ENCODE measurements around the gene CROCC2.

CROCC2 gene

DNA sequence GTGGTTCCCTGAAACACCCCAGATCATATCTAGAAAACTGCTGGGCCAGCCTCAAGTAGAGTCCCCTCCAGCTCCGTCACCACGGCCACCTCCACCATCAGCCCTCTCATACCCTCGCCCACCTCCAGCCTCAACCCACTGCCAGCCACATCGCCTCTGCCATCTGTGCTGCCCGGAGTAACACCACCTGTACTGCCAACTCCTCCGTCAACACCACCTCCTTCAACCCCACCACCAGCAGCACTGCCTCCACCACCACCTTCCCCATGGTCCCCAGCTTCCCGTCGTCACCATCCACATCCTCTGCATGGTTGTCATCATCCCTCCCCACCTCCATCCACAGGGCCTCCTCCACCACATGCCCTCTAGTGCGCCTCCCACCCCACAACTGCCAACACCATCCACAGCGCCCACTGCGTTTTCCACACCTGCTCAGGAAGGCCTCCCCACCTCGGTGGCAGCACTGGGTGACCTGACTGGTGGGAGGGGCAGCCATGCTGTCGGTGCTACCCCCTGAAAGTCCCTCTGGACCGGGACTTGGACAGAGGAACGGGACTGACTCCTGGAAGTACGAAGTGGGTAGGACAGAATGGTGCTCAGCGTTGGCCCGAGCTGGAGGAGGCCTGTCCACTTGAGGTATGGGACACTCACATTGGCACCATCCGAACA is 93.9 kb downstream of the CROCC2 start:
- no peak for DNase-seq (ENCODE audit: low read depth)

DNA sequence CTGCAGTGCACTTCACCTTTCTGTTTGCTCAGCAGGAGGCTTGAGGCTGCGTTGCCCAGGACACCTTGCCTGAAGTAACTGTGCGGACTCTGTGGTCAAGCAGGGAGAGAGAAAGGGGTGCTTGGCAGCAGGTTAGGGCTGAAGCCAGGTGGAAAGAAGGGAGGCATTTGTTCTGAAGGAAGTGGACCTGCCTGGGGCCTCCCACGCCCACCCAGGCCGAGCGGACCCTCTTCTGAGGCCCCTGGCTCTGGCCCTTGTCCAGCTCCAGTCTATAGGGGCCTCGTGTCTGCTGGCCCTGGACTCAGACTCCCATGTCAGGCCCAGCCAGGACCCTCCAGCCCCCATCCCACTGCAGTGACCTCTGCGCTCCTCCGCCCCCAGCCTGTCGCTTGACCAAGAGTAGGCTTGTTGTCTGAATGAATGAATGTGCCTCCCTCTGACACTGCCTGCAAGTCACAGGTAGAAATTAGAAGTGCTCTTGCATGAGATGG is 94.7 kb downstream of the CROCC2 start:
- no peak for DNase-seq (ENCODE audit: low read depth)

DNA sequence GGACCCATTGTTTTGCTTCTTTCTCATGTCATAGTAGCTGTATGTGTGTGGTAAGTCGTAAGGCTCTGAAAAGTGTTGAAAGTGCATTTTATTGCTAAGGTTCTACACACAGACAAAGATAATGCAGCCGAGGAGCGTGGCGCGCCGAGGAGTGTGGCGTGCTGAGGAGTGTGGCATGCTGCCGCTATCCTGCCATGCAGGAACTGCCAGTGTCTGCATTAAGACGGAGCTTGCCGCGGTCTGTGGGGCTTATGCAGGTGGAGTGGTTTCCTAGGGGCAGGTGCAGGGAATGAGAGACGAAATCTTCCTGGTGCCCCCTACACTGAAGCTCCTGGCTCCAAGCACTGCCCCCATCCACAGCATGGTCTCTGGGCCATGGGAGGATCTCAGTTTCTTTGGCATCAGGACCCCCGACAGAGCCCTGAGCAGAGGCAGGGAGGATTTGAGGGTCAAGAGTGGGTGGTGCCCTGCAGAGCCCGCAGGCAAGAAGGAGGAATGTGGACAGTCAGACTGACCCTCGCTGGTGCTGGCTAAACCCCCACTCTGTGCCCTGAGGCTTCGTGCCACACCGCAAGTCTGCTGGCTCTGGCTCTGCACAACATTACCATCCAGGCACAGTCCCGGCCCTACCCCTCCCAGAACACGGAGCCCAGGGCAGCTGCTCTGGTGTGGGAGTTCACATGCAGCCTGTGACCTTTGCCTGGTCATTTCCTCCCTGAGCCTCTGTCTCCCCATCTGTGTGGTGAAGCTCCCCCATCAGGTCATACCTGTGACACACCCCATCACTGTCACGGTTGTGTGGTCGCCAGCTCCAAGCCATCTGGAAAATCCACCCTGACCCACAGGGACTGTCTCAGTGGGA is 95.5 kb downstream of the CROCC2 start:
- DNase-seq (ENCODE audit: low read depth): no peak

- no peak for DNase-seq (ENCODE audit: low read depth)
Observed at GRCh38 chr2:241002275-241003046, 96.3 kb downstream of the CROCC2 start.

GRCh38 chr2:241003047-241003360 is 96.9 kb downstream of the CROCC2 start:
- no peak for DNase-seq (ENCODE audit: low read depth)

- DNase-seq (ENCODE audit: low read depth): no peak
Observed at GRCh38 chr2:241003369-241003768, 97.2 kb downstream of the CROCC2 start.

- DNase-seq (ENCODE audit: low read depth): no peak
Observed at GRCh38 chr2:241003830-241004564, 97.9 kb downstream of the CROCC2 start.

- no peak for DNase-seq (ENCODE audit: low read depth)
Observed at GRCh38 chr2:241005569-241005968, 99.4 kb downstream of the CROCC2 start.

GRCh38 chr2:241006412-241006811 is 100.3 kb downstream of the CROCC2 start:
- no peak for DNase-seq (ENCODE audit: low read depth)

DNA sequence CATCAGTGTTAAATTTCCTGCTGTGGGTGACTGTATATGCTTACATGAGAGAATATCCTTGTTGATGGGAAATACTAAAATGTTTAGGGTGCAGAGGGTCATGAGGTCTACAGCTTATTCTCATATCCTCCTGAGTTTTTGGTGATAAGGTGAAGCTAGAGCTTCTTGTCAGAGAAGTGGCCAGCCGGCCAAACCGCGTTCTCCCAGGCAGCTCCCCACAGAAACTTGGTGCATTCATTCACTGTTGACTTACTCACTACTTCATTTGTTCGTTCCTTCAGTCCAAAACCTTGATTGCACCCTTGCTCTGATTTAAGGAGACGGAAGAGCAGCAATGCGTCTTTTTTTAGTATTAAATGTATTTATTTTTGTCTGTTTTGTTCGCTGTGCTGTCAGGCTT is 101.0 kb downstream of the CROCC2 start:
- no peak for DNase-seq (ENCODE audit: low read depth)

DNA sequence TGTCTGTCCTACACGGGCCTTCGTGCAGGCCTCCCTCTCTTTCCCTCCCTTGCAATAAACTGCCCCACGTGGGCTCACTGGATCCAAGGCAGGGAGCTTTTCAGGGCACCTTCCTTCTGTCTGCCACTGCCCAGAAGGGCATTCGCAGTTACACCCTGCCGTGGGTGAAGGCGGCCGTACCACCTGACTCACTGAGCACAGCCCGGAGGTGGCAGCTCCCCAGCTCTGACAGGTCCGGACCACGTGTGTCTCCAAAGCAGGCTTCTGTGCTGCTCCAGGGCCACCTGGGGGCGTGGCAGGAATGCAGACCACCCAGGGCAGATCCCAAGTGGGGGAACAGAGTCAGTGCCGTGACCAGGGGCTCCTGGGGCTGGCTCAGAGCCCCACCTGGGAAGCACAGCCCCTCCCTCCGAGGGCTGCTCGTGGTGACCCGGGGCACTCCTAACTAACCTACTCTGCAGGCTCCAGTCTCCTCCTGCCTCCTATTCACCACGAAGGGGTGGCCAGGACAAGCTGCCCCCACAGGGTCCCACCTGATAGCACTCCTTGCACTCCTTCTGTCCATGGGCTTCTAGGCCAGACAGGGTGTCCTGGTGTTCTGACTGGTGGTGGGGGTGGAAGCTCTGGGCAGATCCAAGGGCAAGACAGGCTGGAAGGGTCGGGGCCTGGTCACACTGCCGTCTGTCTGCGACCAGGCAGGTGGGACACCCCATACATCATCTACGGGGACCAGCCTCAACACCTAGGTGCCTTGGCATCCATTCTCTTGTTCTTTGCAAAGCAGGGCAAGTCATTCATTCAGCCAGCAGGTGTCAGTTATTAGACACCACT is 102.0 kb downstream of the CROCC2 start:
- DNase-seq (ENCODE audit: low read depth): no peak

DNA sequence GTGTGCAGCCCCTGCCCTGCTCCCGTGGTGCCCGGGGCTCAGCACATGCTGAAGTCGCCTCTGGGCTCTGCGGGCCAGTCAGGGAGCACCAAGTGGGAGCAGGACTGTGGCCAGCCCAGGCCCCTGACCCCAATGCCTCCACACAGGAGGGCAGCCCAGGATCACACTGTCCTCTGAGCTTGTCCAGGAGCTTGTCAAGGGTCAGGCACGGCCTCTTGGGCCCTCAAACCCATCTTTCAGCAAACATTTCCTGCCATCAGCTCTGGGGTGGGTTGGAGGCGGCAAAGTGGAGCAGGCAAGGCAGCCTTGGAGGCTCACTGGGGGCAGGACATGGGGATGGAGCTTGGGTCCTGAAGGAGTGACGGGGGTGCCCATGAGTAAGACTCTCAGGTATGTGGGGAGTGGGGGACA is 102.6 kb downstream of the CROCC2 start:
- no peak for DNase-seq (ENCODE audit: low read depth)

GRCh38 chr2:241009191-241009590 is 103.1 kb downstream of the CROCC2 start:
- DNase-seq (ENCODE audit: low read depth): no peak

GRCh38 chr2:241009601-241010530 is 103.7 kb downstream of the CROCC2 start:
- peak; percentile 90 for DNase-seq (ENCODE audit: low read depth)

DNA sequence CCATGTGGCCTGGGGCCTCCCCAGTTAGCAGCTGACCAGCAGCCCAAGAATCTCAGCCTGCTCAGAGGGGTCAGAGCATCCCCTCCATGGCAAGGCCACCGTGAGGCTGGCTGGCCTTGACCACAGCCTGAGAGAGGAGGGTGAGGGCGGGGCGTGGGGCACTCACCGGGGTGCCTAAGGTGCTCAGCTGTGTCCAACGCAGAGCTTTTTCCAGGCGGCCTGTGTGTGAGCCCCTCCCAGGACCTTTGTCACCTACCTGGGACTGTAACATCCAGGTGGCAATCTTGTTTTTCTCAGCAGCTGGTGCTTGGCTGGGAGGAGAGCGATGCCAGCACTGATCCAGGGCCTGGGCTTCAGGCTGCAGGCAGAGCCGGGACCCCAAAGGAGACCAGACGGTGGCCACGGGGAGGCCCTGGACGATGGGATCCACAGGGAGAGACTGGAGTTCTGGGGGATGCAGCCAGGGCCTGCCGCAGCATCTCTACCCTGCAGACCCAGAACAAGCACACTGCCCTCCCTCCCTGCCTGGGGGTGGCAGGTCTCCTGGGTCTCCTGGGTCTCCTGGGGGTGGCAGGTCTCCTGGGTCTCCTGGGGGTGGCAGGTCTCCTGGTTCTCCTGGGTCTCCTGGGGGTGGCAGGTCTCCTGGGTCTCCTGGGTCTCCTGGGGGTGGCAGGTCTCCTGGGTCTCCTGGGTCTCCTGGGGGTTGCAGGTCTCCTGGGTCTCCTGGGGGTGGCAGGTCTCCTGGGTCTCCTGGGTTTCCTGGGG is 104.6 kb downstream of the CROCC2 start:
- DNase-seq (ENCODE audit: low read depth): no peak

DNA sequence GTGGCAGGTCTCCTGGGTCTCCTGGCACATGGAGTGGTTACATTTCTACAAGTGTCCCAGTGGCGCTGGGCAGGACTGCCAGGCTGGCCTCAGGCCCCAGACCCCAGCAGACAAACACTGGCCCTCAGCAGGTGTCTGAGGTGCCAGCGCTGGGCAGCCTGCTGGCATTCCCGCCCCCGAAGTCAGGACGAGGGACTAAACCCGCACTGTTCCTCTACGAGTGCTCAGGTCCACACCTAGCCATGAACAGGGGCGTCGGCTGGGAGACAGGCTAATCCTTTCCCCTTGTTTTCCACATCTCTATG is 105.1 kb downstream of the CROCC2 start:
- no peak for DNase-seq (ENCODE audit: low read depth)

DNA sequence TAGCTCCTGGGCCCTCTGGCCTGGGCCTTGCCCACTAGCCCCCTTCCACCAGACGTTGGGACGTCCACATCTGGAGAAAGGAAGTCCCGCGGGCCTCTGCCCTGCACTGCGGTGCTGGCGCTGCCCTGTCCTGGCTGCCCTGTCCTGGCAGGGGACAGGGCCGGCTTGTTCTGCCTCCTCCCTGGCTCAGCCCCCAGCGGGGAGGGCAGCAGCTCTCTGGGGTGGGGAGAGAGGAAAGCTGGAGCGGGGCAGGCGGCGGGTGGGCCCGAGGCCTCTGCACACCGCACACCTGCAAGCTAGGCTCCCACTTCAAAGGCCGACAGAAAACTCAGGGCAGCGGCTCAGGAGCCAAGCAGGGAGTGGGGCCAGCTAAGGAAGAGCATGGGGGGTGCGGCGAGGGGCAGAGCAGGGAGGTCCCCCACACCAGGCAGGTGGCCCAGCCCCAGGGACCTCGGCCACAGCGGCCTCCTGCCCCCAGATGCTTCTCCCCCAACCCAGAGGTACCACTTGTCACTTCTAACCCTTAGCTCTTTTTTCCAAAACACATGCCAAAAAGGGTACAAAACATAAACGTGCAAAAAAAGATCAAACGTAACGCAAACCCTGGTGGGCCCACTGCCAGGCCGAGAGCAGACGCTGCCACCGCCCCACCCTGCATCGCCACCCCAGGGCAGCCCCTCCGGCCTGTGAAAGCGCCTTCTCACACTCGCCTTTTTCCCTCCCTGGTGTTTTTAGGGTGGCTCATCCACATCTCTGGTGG is 105.8 kb downstream of the CROCC2 start:
- DNase-seq (ENCODE audit: low read depth): no peak

- DNase-seq (ENCODE audit: low read depth): no peak
Observed at GRCh38 chr2:241014224-241014623, 108.1 kb downstream of the CROCC2 start.

DNA sequence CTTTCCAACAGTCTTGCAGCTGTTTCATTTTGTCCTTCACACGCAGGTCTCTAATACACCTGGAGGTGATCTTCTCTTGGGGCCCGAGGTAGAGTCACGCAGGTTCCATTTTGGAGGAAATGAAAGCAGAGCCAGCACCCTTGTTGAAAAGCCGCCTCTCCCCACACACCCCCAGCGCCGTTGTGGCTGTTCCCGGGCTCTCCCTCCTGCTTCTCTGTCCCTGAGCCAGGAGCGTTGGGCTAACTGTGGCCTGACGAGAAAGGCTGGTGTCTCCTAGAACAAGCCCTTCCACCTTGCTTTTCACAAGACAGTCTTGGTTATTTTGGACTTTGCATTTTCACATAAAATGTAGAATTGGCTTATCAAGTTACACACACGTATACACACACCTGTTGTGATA is 108.6 kb downstream of the CROCC2 start:
- DNase-seq (ENCODE audit: low read depth): no peak

Measured in EH (cell line).